Measurements from ENCODE around the gene GFOD1. TPM values are rescaled to one million over a fixed set of nuclear protein-coding genes. Genes with fewer than 3 reads are reported as not detected.

GFOD1 gene
- polyA plus RNA-seq, 1 donor from 2014 or later: 7.0 TPM

- Histone ChIP-seq H3K9me2 (ENCODE audit: insufficient read depth, low read length) (no peaks in the 10 kb centered on the region), H4K20me1 (ENCODE audit: insufficient read depth) (no peaks in the 10 kb centered on the region), H3K4me2 (ENCODE audit: low read length) (peak within 1 kb of the TSS; percentile 95), H3K79me2 (replicated peaks; ENCODE audit: insufficient read depth, low read length) (peaks cover 14% of the 10 kb centered on the region), H3K36me3 (ENCODE audit: insufficient read depth, low read length) (no peaks in the 10 kb centered on the region), H2AFZ (ENCODE audit: low read depth, low read length) (peak within 1 kb of the TSS; percentile 86), H3K27me3 (ENCODE audit: insufficient read depth, low read depth, low read length) (no peaks in the 10 kb centered on the region), H3F3A (ENCODE audit: insufficient read depth, low read length, poor library complexity, severe bottlenecking) (no peaks in the 10 kb centered on the region), H3K4me3 (ENCODE audit: low read length) (peak within 1 kb of the TSS; percentile 74), H3K27ac (ENCODE audit: low read length) (peak within 1 kb of the TSS; percentile 91), H3K9me3 (ENCODE audit: low read length) (no peaks in the 10 kb centered on the region), H3K9ac (ENCODE audit: low read length) (peak within 1 kb of the TSS; percentile 90)
- TF ChIP-seq MXI1 (conservative IDR thresholded peaks at IDR 0.05; ENCODE audit: poor library complexity, severe bottlenecking) (peak; percentile 69), TAF1 (IDR thresholded peaks at IDR 0.05; ENCODE audit: low read depth) (no peak), REST (IDR thresholded peaks at IDR 0.05; ENCODE audit: borderline replicate concordance) (peak; percentile 61), SMC3 (conservative IDR thresholded peaks at IDR 0.05; ENCODE audit: poor library complexity) (peak; percentile 59), POLR2AphosphoS5 (IDR thresholded peaks at IDR 0.05) (peak; percentile 90), EZH2 (IDR thresholded peaks at IDR 0.05; ENCODE audit: borderline replicate concordance, insufficient read depth, low read length, poor library complexity, severe bottlenecking) (no peak), CTCF (IDR thresholded peaks at IDR 0.05; ENCODE audit: poor library complexity, severe bottlenecking) (peak; percentile 65), EP300 (conservative IDR thresholded peaks at IDR 0.05; ENCODE audit: poor library complexity, severe bottlenecking) (peak; percentile 24), RAD21 (conservative IDR thresholded peaks at IDR 0.05) (peak; percentile 60)
Observed at GRCh38 chr6:13328076-13328874, 159.1 kb downstream of the GFOD1 start, which contains the start of gene TBC1D7. Gene TBC1D7 (minus strand): TSS chr6:13328537. CDS start chr6:13326898, 1,639 bp downstream.

DNA sequence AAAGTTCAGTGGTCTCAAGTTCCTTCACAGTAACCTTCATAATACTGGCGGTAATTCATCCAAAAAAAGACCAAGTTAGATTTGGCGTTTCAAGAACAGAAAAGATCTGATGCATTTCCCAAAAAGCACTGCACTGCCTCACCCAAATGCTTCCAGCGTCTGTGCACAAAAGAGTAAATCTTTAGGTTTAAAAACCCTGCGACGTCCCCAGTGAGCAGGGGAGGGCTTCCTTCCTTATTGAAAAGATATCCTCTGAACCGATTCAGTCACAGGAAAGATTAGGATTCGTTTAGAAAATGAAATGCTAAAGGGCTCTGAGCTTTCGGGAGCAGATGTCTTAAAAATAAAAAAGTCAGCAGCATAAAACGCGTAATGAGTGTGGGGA lies 159.7 kb downstream of the GFOD1 start:
- no peaks in the 10 kb centered on the region for H3K9me3 ChIP-seq (ENCODE audit: low read length)
- H3K9ac ChIP-seq (ENCODE audit: low read length): peak overlapping the region; percentile 90
- no peaks in the 10 kb centered on the region for H3F3A ChIP-seq (ENCODE audit: insufficient read depth, low read length, poor library complexity, severe bottlenecking)
- no peaks in the 10 kb centered on the region for H3K9me2 ChIP-seq (ENCODE audit: insufficient read depth, low read length)
- peak overlapping the region; percentile 48 for H2AFZ ChIP-seq (ENCODE audit: low read depth, low read length)
- H3K27ac ChIP-seq (ENCODE audit: low read length): peak overlapping the region; percentile 91
- no peaks in the 10 kb centered on the region for H3K36me3 ChIP-seq (ENCODE audit: insufficient read depth, low read length)
- no peaks in the 10 kb centered on the region for H3K27me3 ChIP-seq (ENCODE audit: insufficient read depth, low read depth, low read length)
- H3K4me3 ChIP-seq (ENCODE audit: low read length): peak overlapping the region; percentile 74
- peak overlapping the region; percentile 69 for H3K4me2 ChIP-seq (ENCODE audit: low read length)
- no peaks in the 10 kb centered on the region for H4K20me1 ChIP-seq (ENCODE audit: insufficient read depth)
- TF ChIP-seq EZH2 (IDR thresholded peaks at IDR 0.05; ENCODE audit: borderline replicate concordance, insufficient read depth, low read length, poor library complexity, severe bottlenecking) (no peak), CTCF (IDR thresholded peaks at IDR 0.05; ENCODE audit: poor library complexity, severe bottlenecking) (no peak), RAD21 (conservative IDR thresholded peaks at IDR 0.05) (no peak), EP300 (conservative IDR thresholded peaks at IDR 0.05; ENCODE audit: poor library complexity, severe bottlenecking) (no peak), MXI1 (conservative IDR thresholded peaks at IDR 0.05; ENCODE audit: poor library complexity, severe bottlenecking) (no peak), REST (IDR thresholded peaks at IDR 0.05; ENCODE audit: borderline replicate concordance) (no peak), POLR2AphosphoS5 (IDR thresholded peaks at IDR 0.05) (no peak), TAF1 (IDR thresholded peaks at IDR 0.05; ENCODE audit: low read depth) (no peak), SMC3 (conservative IDR thresholded peaks at IDR 0.05; ENCODE audit: poor library complexity) (no peak)
- H3K79me2 ChIP-seq (replicated peaks; ENCODE audit: insufficient read depth, low read length): peaks cover 14% of the 10 kb centered on the region
